HG03575 (cell line): ENCODE measurements around the gene SNW1.
"Not testable (repeated sequence)": the region's sequence is repeated elsewhere in the genome, so short reads cannot be mapped to it uniquely, and the experiment has no call there.

Experiments used
- ATAC-seq: cut with Tn5 transposase; IDR thresholded peaks from one replicate; pipeline ENCODE4 v1.9.1; 2021; ENCODE audit not compliant: unreplicated experiment, insufficient number of reproducible peaks, low FRiP score; ENCODE audit errors: extremely low read depth

SNW1 gene

GRCh38 chr14:77761205-77761931 lies 412 bp upstream of the SNW1 start:
- no peak for ATAC-seq

GRCh38 chr14:77752799-77753516 lies 8.0 kb downstream of the SNW1 start:
- no peak for ATAC-seq

- ATAC-seq: no peak
Measured at GRCh38 chr14:77752266-77752665, 8.7 kb downstream of the SNW1 start.

DNA sequence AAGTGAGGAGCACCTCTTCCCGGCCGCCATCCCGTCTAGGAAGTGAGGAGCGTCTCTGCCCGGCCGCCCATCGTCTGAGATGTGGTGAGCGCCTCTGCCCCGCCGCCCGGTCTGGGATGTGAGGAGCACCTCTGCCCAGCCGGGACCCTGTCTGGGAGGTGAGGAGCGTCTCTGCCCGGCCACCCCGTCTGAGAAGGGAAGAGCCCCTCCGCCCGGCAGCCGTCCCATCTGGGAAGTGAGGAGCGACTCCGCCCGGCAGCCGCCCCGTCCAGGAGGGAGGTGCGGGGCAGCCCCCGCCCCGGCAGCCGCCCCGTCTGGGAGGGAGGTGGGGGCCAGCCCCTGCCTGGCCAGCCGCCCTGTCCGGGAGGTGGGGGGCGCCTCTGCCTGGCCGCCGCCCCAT lies 13.5 kb downstream of the SNW1 start:
- ATAC-seq: not testable (repeated sequence)

GRCh38 chr14:77746064-77746702 lies 14.8 kb downstream of the SNW1 start:
- no peak for ATAC-seq

DNA sequence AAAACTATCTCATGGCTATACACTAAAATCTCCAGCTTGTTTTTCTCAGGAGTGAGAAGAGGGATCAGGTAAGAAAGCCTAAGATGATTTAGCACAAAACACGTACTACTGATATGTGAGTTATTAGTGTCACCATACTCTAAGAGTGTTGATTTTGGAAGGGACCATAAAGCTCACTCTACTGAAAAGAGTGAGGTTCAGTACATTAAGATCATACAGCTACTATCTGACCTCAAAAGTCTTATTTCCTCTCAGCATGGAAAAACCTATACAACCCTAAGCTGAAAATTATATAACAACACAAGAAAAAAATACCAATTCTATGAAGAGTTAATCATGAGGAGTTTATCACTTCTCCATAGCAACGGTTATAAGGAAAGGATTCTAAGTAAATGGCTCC lies 19.5 kb downstream of the SNW1 start:
- no peak for ATAC-seq

DNA sequence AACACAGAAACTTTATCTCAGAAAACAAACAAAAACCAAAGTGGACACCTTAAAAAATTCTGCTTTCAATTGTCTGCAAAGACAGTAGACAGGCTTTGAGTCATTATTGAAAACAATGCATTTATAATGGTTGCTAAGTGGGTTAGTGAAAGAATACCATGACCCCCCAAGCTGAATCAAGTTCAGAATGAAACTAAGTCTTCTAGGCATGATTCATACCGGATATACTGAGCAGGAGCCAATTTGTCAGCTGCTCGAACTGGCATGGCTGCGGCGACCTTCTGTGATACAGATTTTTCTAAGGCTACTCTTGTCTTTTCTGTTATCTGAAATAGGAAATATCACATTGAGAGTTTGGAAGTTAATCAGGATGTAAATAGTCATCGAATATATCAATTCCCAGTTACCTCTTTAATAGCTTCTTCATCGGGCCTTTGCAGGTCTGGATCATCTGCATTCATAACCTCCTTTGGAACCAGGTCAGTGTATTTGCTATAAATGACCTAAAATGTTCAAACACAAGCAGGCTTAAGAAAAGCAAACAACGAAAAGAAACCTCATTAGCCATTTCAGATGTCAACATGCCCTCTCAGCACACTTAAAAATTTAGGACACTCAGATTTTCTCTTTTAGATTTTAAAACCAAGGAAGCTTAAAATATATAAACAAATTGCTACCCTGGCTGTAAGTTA lies 22.3 kb downstream of the SNW1 start:
- ATAC-seq: no peak

DNA sequence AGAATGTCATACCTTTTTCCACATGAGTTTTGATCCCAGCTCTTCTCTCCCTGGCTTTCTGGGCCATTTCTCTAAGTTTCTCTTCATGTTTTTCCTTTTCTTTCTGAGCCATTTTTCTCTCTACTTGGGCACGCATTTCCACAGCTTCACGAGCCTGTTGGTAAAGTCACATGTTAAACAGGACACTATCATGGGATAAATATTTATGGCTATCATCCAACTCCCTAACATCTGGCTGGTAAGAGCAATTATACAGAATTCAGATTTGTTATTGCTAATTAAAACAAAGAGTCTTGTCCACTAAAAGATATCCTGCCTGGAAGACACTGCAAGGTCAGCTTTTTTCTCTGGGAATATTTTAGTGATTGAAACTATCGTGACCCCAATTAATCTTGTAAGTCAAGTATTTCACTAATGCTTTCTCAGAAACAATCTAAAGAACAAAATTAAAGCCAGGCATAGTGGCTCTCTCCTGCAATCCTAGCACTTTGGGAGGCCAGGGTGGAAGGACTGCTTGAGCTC lies 29.9 kb downstream of the SNW1 start:
- ATAC-seq: no peak

GRCh38 chr14:77722301-77722700 lies 38.7 kb downstream of the SNW1 start:
- no peak for ATAC-seq

DNA sequence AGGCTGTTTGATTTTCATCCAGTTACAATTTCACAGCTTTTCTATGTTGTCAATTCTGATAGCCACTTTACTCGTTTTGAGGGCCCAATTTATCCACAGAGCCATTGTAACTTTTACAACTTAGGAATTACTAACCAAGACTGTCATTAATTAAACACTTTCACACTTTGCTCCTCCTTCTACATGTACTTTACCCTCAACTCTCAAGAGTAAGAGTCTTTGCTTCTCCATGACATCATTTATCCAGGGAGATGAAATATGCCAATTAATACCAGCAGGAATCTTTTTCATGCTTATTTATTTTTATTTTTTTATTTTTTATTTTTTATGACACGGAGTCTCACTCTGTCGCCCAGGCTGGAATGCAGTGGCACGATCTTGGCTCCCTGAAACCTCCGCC lies 39.5 kb downstream of the SNW1 start:
- ATAC-seq: no peak

GRCh38 chr14:77717608-77718305 lies 43.2 kb downstream of the SNW1 start:
- no peak for ATAC-seq

DNA sequence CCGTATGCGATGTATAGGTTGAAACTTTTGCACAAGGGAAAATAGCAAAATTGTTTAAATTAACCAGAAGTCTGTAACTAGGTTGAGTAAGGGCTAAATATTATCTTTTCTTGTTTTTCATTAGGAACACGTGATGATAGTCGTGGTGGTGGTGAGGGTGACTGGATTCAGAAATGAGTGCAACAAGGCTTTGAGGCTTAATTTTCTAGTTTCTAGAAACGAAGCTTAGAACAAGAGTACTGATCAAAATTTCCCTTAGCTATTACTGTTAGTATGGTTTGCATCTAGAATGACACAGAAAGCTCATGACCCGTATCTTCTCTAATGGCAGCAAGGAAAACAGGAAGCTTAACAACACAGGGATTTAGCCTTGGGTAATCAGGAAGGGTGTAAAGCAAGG lies 46.0 kb downstream of the SNW1 start:
- no peak for ATAC-seq

- ATAC-seq: no peak
Measured at GRCh38 chr14:77710364-77710763, 50.6 kb downstream of the SNW1 start.

DNA sequence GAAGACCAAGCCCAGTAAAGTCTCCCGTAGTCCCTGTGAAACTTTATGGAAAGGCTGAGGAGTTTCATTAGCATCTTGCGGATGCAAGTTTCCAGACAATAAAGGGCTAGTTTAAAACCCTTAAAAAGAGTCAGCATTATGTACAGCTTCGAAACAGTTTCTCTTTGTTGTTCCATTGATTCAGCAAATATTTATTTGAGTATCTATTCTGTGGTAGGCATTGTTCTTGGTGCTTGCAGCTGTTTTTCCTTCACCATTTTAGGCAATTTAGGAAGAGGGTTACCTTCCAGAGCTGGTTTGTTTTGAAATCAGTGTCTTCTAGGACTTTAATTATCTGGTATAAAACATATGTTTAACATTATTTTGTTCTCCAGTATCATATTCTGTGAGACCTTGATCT lies 51.5 kb downstream of the SNW1 start:
- no peak for ATAC-seq

GRCh38 chr14:77708749-77709148 lies 52.2 kb downstream of the SNW1 start:
- no peak for ATAC-seq

DNA sequence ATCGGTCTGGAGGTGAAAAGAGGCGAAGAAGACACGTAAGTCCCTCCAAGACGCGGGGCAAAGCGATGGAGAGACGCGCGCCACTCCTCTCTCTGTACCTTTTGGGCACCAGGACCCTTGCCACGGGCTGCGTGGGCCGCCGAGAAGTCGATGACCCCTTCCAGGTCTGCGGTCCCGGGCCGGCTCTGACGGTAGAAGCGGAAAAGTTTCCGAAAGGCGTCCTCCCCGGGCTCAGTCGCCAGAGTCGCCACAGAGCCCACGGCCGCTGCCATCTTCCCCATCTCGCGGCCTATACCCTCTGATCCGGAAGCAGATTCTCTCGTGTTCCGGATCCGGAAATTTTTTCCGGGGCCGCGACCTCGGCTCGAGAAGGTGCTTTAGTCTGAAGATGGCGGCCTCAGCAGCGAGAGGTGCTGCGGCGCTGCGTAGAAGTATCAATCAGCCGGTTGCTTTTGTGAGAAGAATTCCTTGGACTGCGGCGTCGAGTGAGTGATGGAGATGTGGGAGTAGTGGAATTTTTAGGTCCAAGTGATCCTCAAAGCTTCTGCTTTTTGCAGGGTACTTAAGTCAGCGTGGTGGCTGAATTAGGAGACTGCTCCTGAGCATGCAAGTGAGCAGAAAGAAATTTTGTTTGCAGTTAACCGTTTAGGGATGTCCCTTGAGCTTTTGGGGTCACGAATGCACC lies 53.1 kb downstream of the SNW1 start, which contains the start of the genes ALKBH1 and SLIRP:
Gene ALKBH1 (minus strand): TSS at position 300 of the 685 bp plus-strand sequence. CDS start 19 bp downstream, at position 281.
Gene SLIRP (plus strand): TSS at position 380 of the 685 bp plus-strand sequence. CDS start 9 bp downstream, at position 389.
- peak; percentile 72 for ATAC-seq

DNA sequence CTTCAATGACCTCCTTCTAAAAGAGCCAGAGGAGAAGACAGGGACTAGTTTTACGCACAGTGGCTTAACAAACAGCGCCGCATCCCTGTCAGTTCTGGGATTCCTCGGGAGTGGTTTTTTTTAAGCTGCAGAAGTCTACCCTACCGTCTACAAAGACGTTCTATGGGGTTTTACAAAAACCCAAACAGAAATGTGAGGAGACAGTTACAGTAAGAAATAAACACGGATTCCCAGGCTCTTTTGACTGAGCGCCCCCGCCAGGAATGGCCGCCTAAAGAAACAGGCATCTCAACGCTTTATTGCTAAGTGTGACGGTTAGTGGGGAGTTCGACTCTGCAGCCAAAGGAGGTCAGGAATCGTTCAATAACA lies 53.6 kb downstream of the SNW1 start:
- no peak for ATAC-seq

DNA sequence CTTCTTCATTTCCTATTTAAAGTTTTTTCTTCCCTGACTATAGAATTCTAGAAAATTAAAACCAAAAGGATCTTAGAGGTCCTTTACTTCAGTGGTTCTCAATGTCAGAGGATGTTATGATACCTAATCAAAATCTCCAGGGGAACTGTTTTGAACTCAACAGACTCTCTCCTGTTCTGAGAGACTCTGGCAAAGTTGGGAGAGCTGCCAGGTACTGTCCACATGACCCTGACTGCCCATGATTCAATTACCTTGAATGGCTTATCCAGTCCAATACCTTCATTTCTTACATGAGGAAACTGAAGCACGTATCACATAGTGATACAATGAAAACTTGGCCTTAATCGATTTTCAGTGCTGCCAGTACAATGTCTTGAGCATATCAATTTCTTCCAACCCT lies 69.7 kb downstream of the SNW1 start:
- no peak for ATAC-seq
